Liver (tissue), 3 donors: ENCODE measurements around the gene ZSWIM4.

ENCODE experiments used
- ATF3 ChIP-seq: IDR thresholded peaks from 2 replicates; pipeline ENCODE4 v1.6.1; 2016; ENCODE audit warnings: antibody characterized with exemption
- CTCF ChIP-seq: fragments of 150-350 bp; IDR thresholded peaks from 2 replicates; pipeline ENCODE4 v1.5.1; 2017; ENCODE audit warnings: improper control_type of control experiment, low read depth, low read length; ENCODE audit not compliant: missing input control
- EGR1 ChIP-seq, 2 donors: IDR thresholded peaks; 2 replicates each; pipeline ENCODE4 v1.6.1; 2016 to 2018; ENCODE audit warnings: antibody characterized with exemption in 2 of 2, low read depth in 2 of 2
- FOXA1 ChIP-seq: IDR thresholded peaks from 2 replicates; pipeline ENCODE4 v1.6.1; 2016; ENCODE audit warnings: antibody characterized with exemption
- GABPA ChIP-seq, 2 donors: IDR thresholded peaks in 1 of 2; conservative IDR thresholded peaks in 1 of 2; 2 replicates each; pipeline ENCODE4 v1.6.1; 2016; ENCODE audit warnings: antibody characterized with exemption in 2 of 2, mild to moderate bottlenecking in 1 of 2, moderate library complexity in 1 of 2
- MAX ChIP-seq: IDR thresholded peaks from 2 replicates; pipeline ENCODE4 v1.6.1; 2016; ENCODE audit warnings: antibody characterized with exemption
- NR2F2 ChIP-seq: IDR thresholded peaks from 2 replicates; pipeline ENCODE4 v1.6.1; 2016; ENCODE audit warnings: antibody characterized with exemption
- RAD21 ChIP-seq, 2 donors: IDR thresholded peaks; 2 replicates each; pipeline ENCODE4 v1.6.1; 2016; ENCODE audit warnings: antibody characterized with exemption in 2 of 2, mild to moderate bottlenecking in 2 of 2
- TAF1 ChIP-seq: conservative IDR thresholded peaks from 2 replicates; pipeline ENCODE4 v1.6.1; 2016; ENCODE audit warnings: antibody characterized with exemption, mild to moderate bottlenecking
- YY1 ChIP-seq: IDR thresholded peaks from 2 replicates; pipeline ENCODE4 v1.6.1; 2016; ENCODE audit warnings: antibody characterized with exemption, mild to moderate bottlenecking
- ZBTB33 ChIP-seq: IDR thresholded peaks from 2 replicates; pipeline ENCODE4 v1.6.1; 2016; ENCODE audit warnings: antibody characterized with exemption
- TF ChIP-seq, protein P1 (sequence below): IDR thresholded peaks from 2 replicates; pipeline ENCODE4 v1.6.1; 2016; ENCODE audit warnings: antibody characterized with exemption, mild to moderate bottlenecking
- donor health status: healthy.
- donor health status: healthy.

GRCh38 chr19:13797870-13798269, 2.6 kb downstream of the ZSWIM4 start:
- TF ChIP-seq YY1 (no peak), MAX (no peak), CTCF (no peak), RAD21 (IDR thresholded peaks at IDR 0.05) (no peak), ZBTB33 (no peak), TAF1 (no peak), GABPA (IDR thresholded peaks at IDR 0.05 in 1 of 2, conservative IDR thresholded peaks at IDR 0.05 in 1 of 2) (no peak), FOXA1 (no peak), EGR1 (IDR thresholded peaks at IDR 0.05; ENCODE audit: low read depth in 2 of 2) (no peak), NR2F2 (no peak), ATF3 (no peak)
- TF ChIP-seq, protein P1, sequence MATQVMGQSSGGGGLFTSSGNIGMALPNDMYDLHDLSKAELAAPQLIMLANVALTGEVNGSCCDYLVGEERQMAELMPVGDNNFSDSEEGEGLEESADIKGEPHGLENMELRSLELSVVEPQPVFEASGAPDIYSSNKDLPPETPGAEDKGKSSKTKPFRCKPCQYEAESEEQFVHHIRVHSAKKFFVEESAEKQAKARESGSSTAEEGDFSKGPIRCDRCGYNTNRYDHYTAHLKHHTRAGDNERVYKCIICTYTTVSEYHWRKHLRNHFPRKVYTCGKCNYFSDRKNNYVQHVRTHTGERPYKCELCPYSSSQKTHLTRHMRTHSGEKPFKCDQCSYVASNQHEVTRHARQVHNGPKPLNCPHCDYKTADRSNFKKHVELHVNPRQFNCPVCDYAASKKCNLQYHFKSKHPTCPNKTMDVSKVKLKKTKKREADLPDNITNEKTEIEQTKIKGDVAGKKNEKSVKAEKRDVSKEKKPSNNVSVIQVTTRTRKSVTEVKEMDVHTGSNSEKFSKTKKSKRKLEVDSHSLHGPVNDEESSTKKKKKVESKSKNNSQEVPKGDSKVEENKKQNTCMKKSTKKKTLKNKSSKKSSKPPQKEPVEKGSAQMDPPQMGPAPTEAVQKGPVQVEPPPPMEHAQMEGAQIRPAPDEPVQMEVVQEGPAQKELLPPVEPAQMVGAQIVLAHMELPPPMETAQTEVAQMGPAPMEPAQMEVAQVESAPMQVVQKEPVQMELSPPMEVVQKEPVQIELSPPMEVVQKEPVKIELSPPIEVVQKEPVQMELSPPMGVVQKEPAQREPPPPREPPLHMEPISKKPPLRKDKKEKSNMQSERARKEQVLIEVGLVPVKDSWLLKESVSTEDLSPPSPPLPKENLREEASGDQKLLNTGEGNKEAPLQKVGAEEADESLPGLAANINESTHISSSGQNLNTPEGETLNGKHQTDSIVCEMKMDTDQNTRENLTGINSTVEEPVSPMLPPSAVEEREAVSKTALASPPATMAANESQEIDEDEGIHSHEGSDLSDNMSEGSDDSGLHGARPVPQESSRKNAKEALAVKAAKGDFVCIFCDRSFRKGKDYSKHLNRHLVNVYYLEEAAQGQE = no peak
